K562 (cell line): ENCODE data around the gene SIRT3. TPM values are rescaled to one million over a fixed set of nuclear protein-coding genes. Genes with fewer than 3 reads are reported as not detected.

Source experiments
- AFF1 ChIP-seq, 2 experiments: fragments of 450-650 bp; IDR thresholded peaks; 2 replicates each; pipeline ENCODE4 v1.6.1; 2018; ENCODE audit warnings: mild to moderate bottlenecking in 2 of 2, low read depth in 1 of 2; ENCODE audit not compliant: partially characterized antibody in 2 of 2
- ARHGAP35 ChIP-seq: fragments of 450-650 bp; IDR thresholded peaks from 2 replicates; pipeline ENCODE4 v1.6.1; 2018; ENCODE audit not compliant: partially characterized antibody
- BACH1 ChIP-seq: fragments of 200-800 bp; sonication (Bioruptor generic); IDR thresholded peaks from 2 replicates; pipeline ENCODE4 v1.6.1; 2016; ENCODE audit warnings: missing genetic modification characterization, missing compliant biosample characterization
- CREB3L1 ChIP-seq: fragments of 450-650 bp; IDR thresholded peaks from 2 replicates; pipeline ENCODE4 v1.6.1; 2014; ENCODE audit warnings: low read depth, mild to moderate bottlenecking, moderate library complexity, borderline replicate concordance
- FIP1L1 ChIP-seq: fragments of 200-400 bp; formaldehyde crosslinking; IDR thresholded peaks from 2 replicates; pipeline ENCODE4 v1.6.1; 2018; ENCODE audit warnings: mild to moderate bottlenecking, low read depth, low read length; ENCODE audit not compliant: poor library complexity, severe bottlenecking
- FOS ChIP-seq: IDR thresholded peaks from 3 replicates; pipeline ENCODE4 v1.6.1; 2011; ENCODE audit not compliant: insufficient read length; ENCODE audit errors: extremely low read depth
- MCM5 ChIP-seq: fragments of 450-650 bp; IDR thresholded peaks from 2 replicates; pipeline ENCODE4 v1.6.1; 2016; ENCODE audit warnings: low read depth
- NFE2 ChIP-seq: IDR thresholded peaks from 2 replicates; pipeline ENCODE4 v1.6.1; 2014; ENCODE audit warnings: antibody characterized with exemption, low read depth
- PCBP1 ChIP-seq: fragments of 200-400 bp; formaldehyde crosslinking; IDR thresholded peaks from 2 replicates; pipeline ENCODE4 v1.6.1; 2018; ENCODE audit warnings: mild to moderate bottlenecking, low read depth, low read length; ENCODE audit not compliant: poor library complexity, severe bottlenecking
- YY1 ChIP-seq, 3 experiments: IDR thresholded peaks; 2 replicates each; pipeline ENCODE4 v1.6.1; 2011; ENCODE audit warnings: low read length in 2 of 3, mild to moderate bottlenecking in 2 of 3, moderate library complexity in 2 of 3, borderline replicate concordance in 1 of 3, control low read depth in 1 of 3, low read depth in 1 of 3; ENCODE audit not compliant: insufficient read depth in 3 of 3, insufficient replicate concordance in 2 of 3, control insufficient read depth in 1 of 3, insufficient read length in 1 of 3; ENCODE audit errors: extremely low read depth in 1 of 3
- ZBED1 ChIP-seq: IDR thresholded peaks from 2 replicates; pipeline ENCODE4 v1.6.1; 2014
- ZFP1 ChIP-seq: fragments of 450-650 bp; formaldehyde crosslinking; IDR thresholded peaks from 2 replicates; pipeline ENCODE4 v1.4.0; 2020; ENCODE audit warnings: mild to moderate bottlenecking, mixed read lengths
- ZNF444 ChIP-seq: fragments of 250-450 bp; sonication (Bioruptor Pico); IDR thresholded peaks from 2 replicates; pipeline ENCODE4 v1.4.0; 2020; ENCODE audit warnings: mild to moderate bottlenecking, moderate library complexity
- ZNF766 ChIP-seq: fragments of 200-800 bp; sonication (Bioruptor generic); conservative IDR thresholded peaks from 2 replicates; pipeline ENCODE4 v1.6.1; 2016; ENCODE audit warnings: missing genetic modification characterization, missing compliant biosample characterization
- ZNF785 ChIP-seq: fragments of 250-450 bp; sonication (Bioruptor Pico); IDR thresholded peaks from 2 replicates; pipeline ENCODE4 v1.4.0; 2020; ENCODE audit warnings: mild to moderate bottlenecking
- polyA plus RNA-seq, 8 experiments: library from polyadenylated mRNA; depleted of rRNA in 4 of 8; stranded (reverse) in 5 of 8; unstranded in 3 of 8; fragments of >200 nt; fragmentation: Nextera tagmentation in 2 of 8; fragmentation: Illumina TruSeq in 1 of 8; extraction: Ambion mirVana in 2 of 8; extraction: Trizol in 1 of 8; gene quantifications; 2 replicates each; pipeline versions ENCODE4 v1.2.1 to v1.2.3, GENCODE V29; 2011 to 2014; ENCODE audit warnings: inconsistent platforms in 1 of 8, missing spikeins in 1 of 8
- total RNA-seq, 7 experiments: library from RNA; depleted of rRNA in 6 of 7; stranded (reverse); fragments of >200 nt in 6 of 7; fragmentation: Illumina TruSeq in 2 of 7; extraction: Trizol in 2 of 7; gene quantifications; 2 replicates each; pipeline versions ENCODE4 v1.2.1 to v1.2.3, GENCODE V29; 2011 to 2021; ENCODE audit warnings: low replicate concordance in 1 of 7
- TF ChIP-seq, protein P1 (sequence below): fragments of 250-450 bp; sonication (Bioruptor Pico); IDR thresholded peaks from 2 replicates; pipeline ENCODE4 v1.5.0; 2021
- TF ChIP-seq, protein P2 (sequence below): fragments of 450-650 bp; conservative IDR thresholded peaks from 2 replicates; pipeline ENCODE4 v1.6.1; 2016; ENCODE audit warnings: missing genetic modification characterization, low read depth, mild to moderate bottlenecking, control low read depth, missing compliant biosample characterization

SIRT3 gene
- total and polyA plus RNA-seq, 9 of the 15 experiments (the other 6 are each of a cell fraction or from before 2014, with no cell fraction given): 1.9 to 27.5 (median 14.5) TPM

DNA sequence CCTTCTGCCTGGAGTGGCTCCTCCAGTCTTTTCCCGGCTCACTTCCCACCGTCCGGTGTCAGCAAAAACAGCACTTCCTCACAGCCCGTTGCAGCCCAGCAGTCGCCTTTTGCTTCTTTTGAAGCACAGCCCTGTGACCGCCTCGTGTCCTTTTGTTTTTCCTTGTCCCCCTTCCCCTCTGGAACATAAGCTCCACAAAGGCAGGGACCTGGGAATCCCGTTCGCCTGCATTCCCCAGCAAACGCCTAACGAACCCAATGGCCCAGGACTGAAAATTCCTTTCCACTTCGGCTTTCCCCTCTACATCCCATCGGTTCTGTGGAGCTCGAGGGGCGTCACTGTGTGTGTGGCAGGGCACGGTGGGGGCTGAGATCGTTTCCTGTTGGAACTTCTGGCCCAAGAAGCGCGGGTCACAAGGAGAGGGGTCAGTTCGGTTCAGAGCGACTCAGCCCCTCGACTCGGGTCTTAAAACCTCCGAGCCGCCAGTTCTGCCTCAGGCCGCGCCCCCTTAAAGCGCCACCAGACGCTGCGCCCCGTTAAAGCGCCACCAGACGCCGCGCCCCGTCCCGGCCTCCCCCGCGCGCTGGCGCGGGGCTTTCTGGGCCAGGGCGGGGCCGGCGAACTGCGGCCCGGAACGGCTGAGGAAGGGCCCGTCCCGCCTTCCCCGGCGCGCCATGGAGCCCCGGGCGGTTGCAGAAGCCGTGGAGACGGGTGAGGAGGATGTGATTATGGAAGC lies 27.8 kb downstream of the SIRT3 start (continued):
- TF ChIP-seq ARHGAP35: no peak
- no peak for TF ChIP-seq ZFP1 (CRISPR knock-in tag)
- no peak for TF ChIP-seq PCBP1
- TF ChIP-seq, protein P1, sequence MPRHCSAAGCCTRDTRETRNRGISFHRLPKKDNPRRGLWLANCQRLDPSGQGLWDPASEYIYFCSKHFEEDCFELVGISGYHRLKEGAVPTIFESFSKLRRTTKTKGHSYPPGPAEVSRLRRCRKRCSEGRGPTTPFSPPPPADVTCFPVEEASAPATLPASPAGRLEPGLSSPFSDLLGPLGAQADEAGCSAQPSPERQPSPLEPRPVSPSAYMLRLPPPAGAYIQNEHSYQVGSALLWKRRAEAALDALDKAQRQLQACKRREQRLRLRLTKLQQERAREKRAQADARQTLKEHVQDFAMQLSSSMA (CRISPR knock-in tag): no peak
- no peak for TF ChIP-seq ZNF444 (CRISPR knock-in tag)
- TF ChIP-seq CREB3L1: peak; percentile 38; the same call in 1 of the 2 replicates
- TF ChIP-seq BACH1 (tag): no peak
- TF ChIP-seq ZBED1: no peak
- TF ChIP-seq FIP1L1: peak; percentile 64
- peak in 2 of 3 experiments; percentile 67 to 76 for TF ChIP-seq YY1 (IDR thresholded peaks at IDR 0.05; ENCODE audit: borderline replicate concordance in 1 of 3, control insufficient read depth in 1 of 3, extremely low read depth in 1 of 3, insufficient read depth in 3 of 3, insufficient read length in 1 of 3, insufficient replicate concordance in 2 of 3, low read depth in 1 of 3, low read length in 2 of 3)
- TF ChIP-seq NFE2: no peak
- TF ChIP-seq MCM5: no peak
- peak; percentile 62; the same call in 1 of the 2 replicates for TF ChIP-seq ZNF766 (CRISPR knock-in tag)
- TF ChIP-seq FOS: no peak
- TF ChIP-seq ZNF785 (CRISPR knock-in tag): no peak
- TF ChIP-seq, protein P2, sequence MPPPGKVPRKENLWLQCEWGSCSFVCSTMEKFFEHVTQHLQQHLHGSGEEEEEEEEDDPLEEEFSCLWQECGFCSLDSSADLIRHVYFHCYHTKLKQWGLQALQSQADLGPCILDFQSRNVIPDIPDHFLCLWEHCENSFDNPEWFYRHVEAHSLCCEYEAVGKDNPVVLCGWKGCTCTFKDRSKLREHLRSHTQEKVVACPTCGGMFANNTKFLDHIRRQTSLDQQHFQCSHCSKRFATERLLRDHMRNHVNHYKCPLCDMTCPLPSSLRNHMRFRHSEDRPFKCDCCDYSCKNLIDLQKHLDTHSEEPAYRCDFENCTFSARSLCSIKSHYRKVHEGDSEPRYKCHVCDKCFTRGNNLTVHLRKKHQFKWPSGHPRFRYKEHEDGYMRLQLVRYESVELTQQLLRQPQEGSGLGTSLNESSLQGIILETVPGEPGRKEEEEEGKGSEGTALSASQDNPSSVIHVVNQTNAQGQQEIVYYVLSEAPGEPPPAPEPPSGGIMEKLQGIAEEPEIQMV: no peak
- TF ChIP-seq AFF1 (IDR thresholded peaks at IDR 0.05; ENCODE audit: low read depth in 1 of 2, partially characterized antibody in 2 of 2): peak in 1 of 2 experiments; percentile 84
